Measurements from ENCODE around the gene ZNF185.

ZNF185 gene

GRCh38 chrX:152878976-152879755, 18.7 kb upstream of the ZNF185 start:
- TF ChIP-seq CTCF (IDR thresholded peaks at IDR 0.05; ENCODE audit: low read depth, low read length, missing control alignments) = no peak
- DNase-seq (ENCODE audit: low read depth) = no peak
- no peak overlapping the region for H3K4me3 ChIP-seq (ENCODE audit: low read depth, low read length)

- no peak for TF ChIP-seq CTCF (IDR thresholded peaks at IDR 0.05; ENCODE audit: low read depth, low read length, missing control alignments)
Measured at GRCh38 chrX:152881289-152881688, 16.6 kb upstream of the ZNF185 start.

GRCh38 chrX:152884171-152884570, 13.7 kb upstream of the ZNF185 start:
- TF ChIP-seq CTCF (IDR thresholded peaks at IDR 0.05; ENCODE audit: low read depth, low read length, missing control alignments) = no peak
- DNase-seq (ENCODE audit: low read depth) = no peak

More at GRCh38 chrX:152881289-152881688, 16.6 kb upstream of the ZNF185 start:
- H3K4me3 ChIP-seq (ENCODE audit: low read depth, low read length) = no peak overlapping the region
- no peak for DNase-seq (ENCODE audit: low read depth)

GRCh38 chrX:152886716-152887115, 11.2 kb upstream of the ZNF185 start:
- H3K4me3 ChIP-seq (ENCODE audit: low read depth, low read length) = no peak overlapping the region
- no peak for DNase-seq (ENCODE audit: low read depth)
- no peak for TF ChIP-seq CTCF (IDR thresholded peaks at IDR 0.05; ENCODE audit: low read depth, low read length, missing control alignments)

More at GRCh38 chrX:152884171-152884570, 13.7 kb upstream of the ZNF185 start:
- H3K4me3 ChIP-seq (ENCODE audit: low read depth, low read length) = no peak overlapping the region

- H3K4me3 ChIP-seq (ENCODE audit: low read depth, low read length) = no peak overlapping the region
- no peak for DNase-seq (ENCODE audit: low read depth)
- no peak for TF ChIP-seq CTCF (IDR thresholded peaks at IDR 0.05; ENCODE audit: low read depth, low read length, missing control alignments)
Measured at GRCh38 chrX:152892499-152892898, 5.4 kb upstream of the ZNF185 start.

- H3K4me3 ChIP-seq (ENCODE audit: low read depth, low read length) = no peak overlapping the region
- DNase-seq (ENCODE audit: low read depth) = no peak
- TF ChIP-seq CTCF (IDR thresholded peaks at IDR 0.05; ENCODE audit: low read depth, low read length, missing control alignments) = no peak
Measured at GRCh38 chrX:152892999-152893891, 4.6 kb upstream of the ZNF185 start.

Data from GM12864 (cell line).